H4 (cell line): ENCODE data around the gene FAM237A. TPM values are rescaled to one million over a fixed set of nuclear protein-coding genes. Genes with fewer than 3 reads are reported as not detected.

ENCODE experiments used
- DNase-seq: peaks from one replicate; pipeline ENCODE4 v3.0.0-alpha.2; 2015; ENCODE audit warnings: low spot score
- total RNA-seq: library from RNA; depleted of rRNA; stranded (reverse); fragments of >200 nt; shearing (Covaris generic); gene quantifications from 2 replicates; pipeline ENCODE4 v1.2.3, GENCODE V29; 2014; rRNA removed

FAM237A gene
- not detected in 2 replicates for total RNA-seq

- no peak for DNase-seq
Observed at GRCh38 chr2:206642075-206643025, at the start of gene FAM237A. Gene FAM237A (plus strand): TSS chr2:206642487. CDS start chr2:206644237, 1,750 bp downstream.

GRCh38 chr2:206597717-206598218 is 44.5 kb upstream of the FAM237A start:
- no peak for DNase-seq

GRCh38 chr2:206603243-206603642 is 39.0 kb upstream of the FAM237A start:
- no peak for DNase-seq

GRCh38 chr2:206610451-206610850 is 31.8 kb upstream of the FAM237A start:
- no peak for DNase-seq

GRCh38 chr2:206611191-206611590 is 31.1 kb upstream of the FAM237A start:
- DNase-seq: no peak

GRCh38 chr2:206611736-206612135 is 30.6 kb upstream of the FAM237A start:
- DNase-seq: no peak

- DNase-seq: peak; percentile 87
Observed at GRCh38 chr2:206614811-206615210, 27.5 kb upstream of the FAM237A start.

GRCh38 chr2:206615417-206616089 is 26.7 kb upstream of the FAM237A start:
- DNase-seq: peak; percentile 14

GRCh38 chr2:206616151-206616550 is 26.1 kb upstream of the FAM237A start:
- peak; percentile 33 for DNase-seq

- no peak for DNase-seq
Observed at GRCh38 chr2:206619011-206619410, 23.3 kb upstream of the FAM237A start.

GRCh38 chr2:206626108-206626507 is 16.2 kb upstream of the FAM237A start:
- DNase-seq: no peak

- no peak for DNase-seq
Observed at GRCh38 chr2:206627632-206628031, 14.7 kb upstream of the FAM237A start.

- DNase-seq: no peak
Observed at GRCh38 chr2:206631340-206631739, 10.9 kb upstream of the FAM237A start.

- no peak for DNase-seq
Observed at GRCh38 chr2:206635015-206635414, 7.3 kb upstream of the FAM237A start.

GRCh38 chr2:206639636-206640035 is 2.7 kb upstream of the FAM237A start:
- no peak for DNase-seq

- no peak for DNase-seq
Observed at GRCh38 chr2:206641226-206641625, 1.1 kb upstream of the FAM237A start.

GRCh38 chr2:206647985-206648384 is 5.7 kb downstream of the FAM237A start:
- DNase-seq: peak; percentile 25

- no peak for DNase-seq
Observed at GRCh38 chr2:206657087-206657486, 14.8 kb downstream of the FAM237A start.

GRCh38 chr2:206665251-206665650 is 23.0 kb downstream of the FAM237A start:
- no peak for DNase-seq

GRCh38 chr2:206670531-206671319 is 28.4 kb downstream of the FAM237A start:
- peak; percentile 13 for DNase-seq

GRCh38 chr2:206683546-206683945 is 41.3 kb downstream of the FAM237A start:
- DNase-seq: no peak

- no peak for DNase-seq
Observed at GRCh38 chr2:206688453-206688852, 46.2 kb downstream of the FAM237A start.
